Measurements from ENCODE around the gene PRRC2B.

Gene PRRC2B

DNA sequence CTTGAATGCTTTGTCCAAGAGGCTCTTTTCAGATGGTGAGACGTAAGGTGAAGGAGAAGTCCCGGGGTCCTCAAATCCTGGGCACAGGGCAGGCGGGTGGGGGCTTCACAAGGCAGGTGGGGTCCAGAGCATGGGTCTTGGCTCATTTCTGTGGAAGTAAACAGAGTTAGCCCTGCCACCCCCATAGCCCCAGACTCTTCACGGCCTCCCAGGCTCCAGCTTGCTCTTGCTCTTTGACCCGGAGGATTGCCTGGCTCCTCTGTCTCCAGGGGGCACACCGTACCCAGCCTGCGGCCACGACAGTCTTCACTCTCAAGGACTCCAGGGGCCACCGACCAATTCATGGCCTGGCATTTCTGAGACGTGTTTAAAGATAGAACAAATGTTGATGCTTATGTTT, 80.0 kb downstream of the PRRC2B start:
- no peak for DNase-seq

DNA sequence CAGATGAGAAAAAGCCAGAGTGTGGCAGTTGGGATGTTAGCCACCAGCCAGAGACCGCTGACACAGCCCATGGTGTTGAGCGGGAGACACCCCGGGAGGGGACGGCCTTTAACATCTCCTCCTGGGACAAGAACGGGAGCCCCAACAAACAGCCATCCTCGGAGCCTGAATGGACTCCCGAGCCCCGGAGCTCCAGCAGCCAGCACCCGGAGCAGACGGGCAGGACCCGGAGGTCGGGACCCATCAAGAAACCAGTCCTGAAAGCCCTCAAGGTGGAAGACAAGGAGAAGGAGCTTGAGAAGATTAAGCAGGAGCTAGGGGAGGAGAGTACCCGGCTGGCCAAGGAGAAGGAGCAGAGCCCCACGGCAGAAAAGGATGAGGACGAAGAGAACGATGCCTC, 80.8 kb downstream of the PRRC2B start:
- DNase-seq: no peak

DNA sequence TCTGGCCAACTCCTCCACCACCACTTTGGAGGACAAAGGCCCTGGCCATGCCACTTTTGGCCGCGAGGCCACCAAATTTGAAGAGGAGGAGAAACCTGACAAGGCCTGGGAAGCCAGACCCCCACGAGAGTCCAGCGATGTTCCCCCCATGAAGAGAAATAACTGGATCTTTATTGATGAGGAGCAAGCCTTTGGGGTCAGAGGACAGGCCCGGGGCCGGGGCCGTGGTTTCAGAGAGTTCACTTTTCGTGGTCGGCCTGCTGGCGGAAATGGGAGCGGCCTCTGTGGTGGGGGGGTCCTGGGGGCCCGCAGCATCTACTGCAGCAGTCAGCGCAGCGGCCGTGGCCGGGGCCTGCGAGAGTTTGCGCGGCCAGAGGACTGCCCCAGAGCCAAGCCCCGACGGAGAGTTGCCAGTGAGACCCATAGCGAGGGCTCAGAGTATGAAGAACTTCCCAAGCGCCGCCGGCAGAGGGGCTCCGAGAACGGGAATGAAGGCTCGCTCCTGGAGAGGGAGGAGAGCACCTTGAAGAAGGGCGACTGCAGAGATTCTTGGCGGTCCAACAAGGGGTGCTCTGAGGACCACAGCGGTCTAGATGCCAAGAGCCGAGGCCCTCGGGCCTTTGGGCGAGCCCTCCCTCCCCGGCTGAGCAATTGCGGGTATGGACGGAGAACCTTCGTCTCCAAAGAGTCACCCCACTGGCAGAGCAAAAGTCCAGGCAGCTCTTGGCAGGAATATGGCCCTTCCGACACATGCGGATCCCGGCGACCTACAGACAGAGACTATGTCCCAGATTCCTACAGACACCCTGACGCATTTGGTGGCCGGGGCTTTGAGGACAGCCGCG, 81.4 kb downstream of the PRRC2B start:
- no peak for DNase-seq

DNA sequence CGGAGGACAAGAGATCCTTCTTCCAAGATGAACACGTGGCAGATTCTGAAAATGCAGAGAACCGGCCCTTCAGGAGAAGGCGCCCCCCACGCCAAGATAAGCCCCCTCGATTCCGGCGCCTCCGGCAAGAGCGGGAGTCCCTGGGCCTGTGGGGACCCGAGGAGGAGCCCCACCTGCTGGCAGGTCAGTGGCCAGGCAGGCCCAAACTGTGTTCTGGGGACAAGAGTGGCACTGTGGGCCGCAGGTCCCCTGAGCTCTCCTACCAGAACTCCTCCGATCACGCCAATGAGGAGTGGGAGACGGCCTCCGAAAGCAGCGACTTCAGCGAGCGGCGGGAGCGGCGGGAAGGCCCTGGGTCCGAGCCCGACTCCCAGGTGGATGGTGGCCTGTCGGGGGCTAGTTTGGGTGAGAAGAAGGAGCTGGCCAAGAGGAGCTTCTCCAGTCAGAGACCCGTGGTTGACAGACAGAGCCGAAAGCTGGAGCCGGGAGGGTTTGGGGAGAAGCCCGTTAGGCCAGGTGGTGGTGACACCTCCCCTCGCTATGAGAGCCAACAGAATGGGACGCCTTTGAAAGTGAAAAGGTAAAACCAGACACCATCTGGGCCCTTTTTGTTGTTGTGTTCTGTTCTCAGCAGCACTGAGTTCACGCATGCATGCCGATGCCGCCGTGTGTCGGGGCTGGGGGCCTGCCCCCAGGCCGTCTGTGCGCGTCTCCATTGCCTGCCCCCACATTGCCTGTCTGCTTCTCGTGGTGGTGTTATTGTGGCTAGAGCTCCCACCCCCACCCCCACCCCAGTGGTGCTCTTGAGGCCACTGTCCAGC, 82.3 kb downstream of the PRRC2B start:
- DNase-seq: no peak

DNA sequence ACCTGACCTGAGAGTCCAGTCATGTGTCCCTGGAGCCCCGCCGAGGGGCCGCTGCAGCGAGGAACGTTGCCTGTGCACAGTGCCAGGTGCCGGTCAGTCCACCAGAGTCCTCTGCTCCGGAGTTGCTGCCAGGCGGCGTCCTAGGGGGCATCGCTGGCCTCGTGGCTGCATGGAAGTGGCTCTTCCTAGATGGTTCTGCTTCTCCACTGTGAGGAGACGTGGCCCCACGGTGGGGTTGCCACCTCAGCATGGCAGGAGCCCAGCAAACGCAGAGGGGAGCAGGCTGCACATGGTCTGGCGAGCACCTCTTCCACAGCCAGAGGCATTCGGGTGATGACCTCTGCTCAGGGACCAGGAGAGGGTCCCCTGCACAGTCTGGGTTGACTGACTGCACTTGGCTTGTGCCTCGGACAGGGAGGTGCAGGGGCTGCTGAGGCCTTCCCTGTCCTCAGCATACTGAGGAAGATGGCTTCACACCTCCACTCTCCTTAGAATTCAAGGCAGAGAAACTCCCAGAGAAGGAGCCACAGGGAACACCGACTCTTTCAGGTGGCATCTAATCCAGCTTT, 83.0 kb downstream of the PRRC2B start:
- no peak for DNase-seq

DNA sequence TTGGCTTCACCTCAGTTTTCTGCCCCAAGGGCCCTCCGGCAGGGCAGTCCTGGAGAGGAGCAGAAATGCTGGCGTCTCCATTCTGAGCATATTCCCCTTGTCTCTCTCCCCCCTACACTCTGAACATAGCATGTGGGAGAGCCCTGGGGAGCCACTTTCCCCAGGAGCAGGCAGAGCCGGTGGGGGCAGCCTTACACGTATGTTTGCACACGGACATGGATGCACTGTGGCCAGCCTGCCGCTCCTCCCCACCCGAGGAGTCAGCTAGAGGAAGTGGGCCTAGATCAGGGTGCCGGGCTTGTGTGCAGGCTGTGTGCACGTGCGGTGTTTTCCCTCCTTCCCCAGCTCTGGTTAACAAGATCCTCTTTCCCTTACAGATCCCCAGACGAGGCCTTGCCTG, 83.5 kb downstream of the PRRC2B start:
- no peak for DNase-seq

DNA sequence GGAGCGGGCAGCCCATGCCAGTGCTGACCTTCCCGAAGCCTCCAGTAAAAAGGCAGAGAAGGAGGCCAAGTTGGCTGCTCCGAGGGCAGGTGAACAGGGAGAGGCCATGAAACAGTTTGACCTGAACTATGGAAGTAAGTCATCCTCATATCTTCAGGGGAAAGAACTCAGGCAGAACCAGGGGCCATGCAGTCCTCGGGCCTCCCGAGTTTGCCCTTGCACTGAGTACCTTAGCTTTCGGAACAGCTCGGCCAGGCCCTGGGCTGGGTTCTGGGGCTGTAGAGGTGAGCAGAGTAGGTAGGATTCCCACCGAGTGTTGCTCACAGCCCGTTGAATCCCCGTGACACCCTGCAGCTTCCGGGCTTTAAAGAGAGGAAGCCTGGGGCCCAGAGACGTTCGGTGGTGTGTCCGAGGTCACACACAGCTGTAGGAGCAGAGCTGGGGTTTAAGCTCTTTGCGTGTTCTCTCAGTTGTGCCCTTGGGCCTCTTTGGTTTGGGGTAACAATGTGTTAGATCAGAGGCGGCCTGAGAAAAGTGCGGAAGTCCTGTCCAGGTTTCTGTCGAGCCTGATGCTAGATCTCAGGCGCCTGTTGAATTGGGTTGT, 84.0 kb downstream of the PRRC2B start:
- no peak for DNase-seq

DNA sequence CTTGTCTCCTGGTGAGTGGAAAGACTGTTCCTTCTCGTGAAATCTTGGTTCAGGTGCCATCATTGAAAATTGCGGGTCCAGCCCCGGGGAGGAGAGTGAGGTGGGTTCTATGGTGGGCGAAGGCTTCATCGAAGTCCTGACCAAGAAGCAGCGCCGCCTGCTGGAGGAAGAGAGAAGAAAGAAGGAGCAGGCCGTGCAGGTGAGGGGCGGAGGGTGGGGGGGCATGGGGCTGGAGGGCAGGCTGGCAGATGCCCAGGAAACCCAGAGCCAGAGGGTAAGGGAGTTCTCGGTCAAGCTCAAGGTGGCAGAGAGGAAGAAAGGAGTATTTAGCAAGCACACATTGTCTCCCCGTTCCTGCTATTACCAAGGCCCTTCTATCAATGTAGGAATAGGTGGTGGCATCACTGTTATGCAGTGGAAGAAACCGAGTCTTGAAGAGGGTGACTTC, 84.6 kb downstream of the PRRC2B start:
- peak; percentile 25 to 31 for DNase-seq

DNA sequence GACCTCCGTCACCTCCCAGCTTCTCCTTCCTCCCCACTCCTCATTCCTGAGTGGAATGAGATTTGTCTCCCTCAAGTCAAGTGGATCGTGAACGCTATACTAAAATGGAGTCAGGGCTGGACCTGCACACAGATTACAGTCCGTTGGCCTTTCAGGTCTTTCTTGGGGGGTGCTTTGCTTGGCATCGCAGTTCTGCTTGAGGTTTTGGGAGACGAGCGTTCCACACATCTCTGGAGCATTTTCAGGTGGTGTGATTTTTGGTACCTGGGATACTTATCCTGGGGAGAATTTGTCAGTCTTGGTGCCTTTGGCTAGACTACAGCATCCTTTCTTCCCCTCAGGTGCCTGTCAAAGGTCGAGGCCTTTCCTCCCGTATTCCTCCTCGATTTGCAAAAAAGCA, 85.0 kb downstream of the PRRC2B start:
- DNase-seq: no peak

DNA sequence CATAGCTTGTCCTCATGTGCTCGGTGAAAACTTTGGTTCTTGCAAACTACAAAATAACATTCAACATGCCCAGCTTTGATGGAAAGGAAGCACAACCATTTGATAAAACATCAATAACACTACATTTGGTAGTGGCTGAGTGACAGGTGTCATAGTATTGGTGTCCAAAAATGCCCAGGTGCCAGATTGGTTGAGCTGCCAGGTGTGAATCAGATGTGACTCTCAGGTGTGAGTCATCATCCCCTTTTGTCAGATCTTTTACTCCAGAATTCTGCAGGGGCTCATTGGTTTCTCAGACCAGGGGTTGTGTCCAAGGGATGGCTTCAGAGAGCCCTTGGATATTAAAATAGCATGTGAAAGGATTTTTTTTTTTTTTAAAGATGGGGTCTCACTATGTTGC, 86.4 kb downstream of the PRRC2B start:
- no peak for DNase-seq

DNA sequence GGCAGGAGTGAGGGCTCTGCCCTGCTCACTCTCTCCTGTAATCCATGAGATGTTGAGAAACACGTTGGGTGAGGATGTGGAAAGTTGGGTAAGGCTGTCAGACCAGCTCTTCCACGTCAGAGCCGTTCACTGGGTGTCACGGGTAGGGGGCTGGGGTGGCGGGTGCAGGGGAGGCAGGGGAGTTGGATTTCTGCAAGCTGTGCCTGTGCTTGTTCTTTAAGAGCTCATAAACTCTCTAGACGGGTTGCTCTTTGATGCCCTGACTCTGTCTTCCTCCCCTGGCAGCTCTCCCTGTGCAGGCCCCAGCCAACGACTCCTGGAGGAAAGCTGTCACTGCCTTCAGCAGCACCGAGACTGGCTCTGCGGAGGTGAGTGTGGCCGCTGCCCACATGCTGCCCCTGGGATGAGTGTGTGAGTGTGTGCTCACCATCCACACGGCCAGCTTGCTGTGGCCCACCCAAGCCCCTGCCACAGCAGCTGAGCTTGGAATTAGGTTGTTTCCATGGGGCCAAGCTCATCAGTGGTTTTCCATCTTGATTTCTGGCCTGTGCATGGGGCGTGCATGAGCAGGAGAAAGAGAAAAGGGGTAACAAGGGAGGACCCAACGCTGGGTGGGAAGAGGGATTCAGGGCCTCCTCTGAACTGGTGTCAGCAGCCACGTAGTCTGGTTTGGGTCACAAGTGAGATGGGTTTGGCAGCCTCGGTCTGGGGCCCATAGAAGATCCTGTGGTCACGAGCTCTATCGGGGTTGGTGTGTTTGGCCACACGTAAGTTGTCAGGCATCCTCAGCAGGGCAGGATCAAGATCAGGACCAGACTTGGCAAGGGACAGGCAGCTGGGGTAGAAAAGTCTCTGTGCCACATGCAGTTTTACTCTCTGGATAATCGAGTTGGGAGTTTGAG, 87.8 kb downstream of the PRRC2B start:
- DNase-seq: no peak

DNA sequence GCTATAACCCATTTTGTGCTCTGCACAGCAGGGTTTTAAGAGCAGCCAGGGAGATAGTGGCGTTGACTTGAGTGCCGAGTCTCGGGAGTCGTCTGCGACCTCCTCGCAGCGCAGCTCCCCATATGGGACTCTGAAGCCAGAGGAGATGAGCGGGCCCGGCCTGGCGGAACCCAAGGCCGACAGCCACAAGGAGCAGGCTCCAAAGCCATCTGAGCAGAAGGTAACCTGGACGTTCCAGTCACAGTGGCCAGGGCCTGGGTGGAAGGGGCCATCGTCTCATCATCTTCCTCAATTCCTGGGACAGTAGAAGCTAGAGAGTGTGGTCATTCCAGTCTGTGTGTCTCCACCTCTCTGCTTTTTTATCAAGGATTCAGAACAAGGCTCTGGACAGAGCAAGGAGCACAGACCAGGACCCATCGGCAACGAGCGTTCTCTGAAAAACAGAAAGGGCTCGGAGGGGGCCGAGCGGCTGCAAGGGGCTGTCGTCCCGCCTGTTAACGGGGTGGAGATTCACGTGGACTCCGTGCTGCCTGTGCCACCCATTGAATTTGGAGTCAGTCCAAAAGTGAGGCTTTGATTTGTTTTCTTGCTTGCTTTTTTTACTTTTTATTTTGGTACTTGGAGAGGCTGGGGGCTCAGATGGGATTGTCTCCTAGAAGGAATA, 88.6 kb downstream of the PRRC2B start:
- DNase-seq: no peak

DNA sequence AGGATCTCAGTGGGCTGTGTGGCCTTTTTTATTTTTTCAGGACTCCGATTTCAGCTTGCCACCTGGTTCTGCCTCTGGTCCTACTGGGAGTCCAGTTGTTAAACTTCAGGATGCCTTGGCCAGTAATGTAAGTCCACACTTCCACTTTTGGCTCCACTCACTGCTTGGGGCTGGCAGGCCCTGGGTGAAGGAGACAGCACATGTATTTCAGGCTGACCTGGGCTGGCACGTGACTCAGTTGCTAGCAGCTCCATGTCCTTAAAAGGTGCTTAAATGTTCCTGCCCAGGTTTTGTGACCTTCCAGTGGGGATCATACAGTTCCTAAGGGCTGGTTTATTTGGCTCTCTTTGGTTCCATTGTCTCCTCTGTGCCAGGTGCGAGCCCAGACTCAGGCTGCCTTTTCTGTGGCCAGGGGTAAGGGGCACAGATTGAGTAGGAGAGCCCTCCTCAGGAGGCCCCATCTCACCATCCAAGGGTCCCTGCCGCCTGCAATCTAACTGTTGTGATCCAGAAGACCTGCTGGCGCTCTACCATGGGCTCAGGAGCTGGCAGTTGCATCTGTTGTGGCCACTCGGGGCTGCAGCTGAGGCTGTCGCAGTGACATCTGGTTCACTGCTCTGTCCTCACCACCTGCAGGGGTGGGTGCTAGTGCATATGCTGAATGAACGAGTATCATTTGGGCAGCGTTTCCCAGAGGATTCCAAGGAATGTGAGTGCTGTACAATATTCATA, 89.6 kb downstream of the PRRC2B start:
- no peak for DNase-seq

DNA sequence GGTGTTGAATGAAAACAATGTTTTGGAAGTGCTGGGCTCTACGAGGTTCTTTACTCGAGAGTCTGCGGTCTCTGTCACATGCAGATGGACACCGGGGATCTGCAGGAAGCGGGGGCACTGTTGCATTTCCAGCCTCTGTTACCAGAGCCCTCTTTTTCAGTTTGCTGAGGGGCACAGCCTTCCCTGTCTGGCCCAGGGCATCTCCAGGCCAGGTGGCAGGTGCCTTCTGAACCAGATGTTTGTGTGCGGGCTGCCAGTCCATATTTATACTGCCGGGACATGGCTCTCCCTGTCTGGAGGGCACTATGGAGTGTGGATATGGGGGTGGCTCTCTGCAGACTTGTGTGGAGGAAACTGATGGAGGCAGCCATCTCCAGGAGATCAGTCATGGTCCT, 90.2 kb downstream of the PRRC2B start:
- no peak for DNase-seq

DNA sequence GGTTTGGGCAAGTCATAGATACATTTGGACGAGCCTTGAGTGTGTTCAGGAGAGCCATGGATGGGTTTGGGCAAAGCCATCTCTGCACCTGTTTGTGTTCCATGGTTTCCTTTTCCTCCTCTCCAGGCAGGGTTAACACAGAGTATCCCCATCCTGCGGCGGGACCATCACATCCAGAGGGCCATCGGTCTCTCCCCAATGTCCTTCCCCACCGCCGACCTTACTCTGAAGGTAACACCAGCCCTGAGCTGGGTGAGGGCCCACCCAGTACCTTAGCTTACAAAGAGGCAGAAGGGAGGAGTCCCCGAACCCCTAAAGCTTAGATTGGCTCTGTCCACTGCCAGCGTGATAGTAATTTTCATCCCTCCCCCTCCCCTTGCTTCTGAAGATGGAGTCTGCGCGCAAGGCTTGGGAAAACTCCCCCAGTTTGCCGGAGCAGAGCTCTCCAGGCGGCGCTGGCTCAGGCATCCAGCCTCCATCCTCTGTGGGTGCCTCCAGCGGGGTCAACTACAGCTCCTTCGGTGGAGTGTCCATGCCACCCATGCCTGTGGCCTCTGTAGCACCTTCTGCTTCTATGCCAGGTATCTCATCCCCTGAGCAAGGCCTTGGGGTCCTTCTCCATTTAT, 90.8 kb downstream of the PRRC2B start:
- DNase-seq: no peak

DNA sequence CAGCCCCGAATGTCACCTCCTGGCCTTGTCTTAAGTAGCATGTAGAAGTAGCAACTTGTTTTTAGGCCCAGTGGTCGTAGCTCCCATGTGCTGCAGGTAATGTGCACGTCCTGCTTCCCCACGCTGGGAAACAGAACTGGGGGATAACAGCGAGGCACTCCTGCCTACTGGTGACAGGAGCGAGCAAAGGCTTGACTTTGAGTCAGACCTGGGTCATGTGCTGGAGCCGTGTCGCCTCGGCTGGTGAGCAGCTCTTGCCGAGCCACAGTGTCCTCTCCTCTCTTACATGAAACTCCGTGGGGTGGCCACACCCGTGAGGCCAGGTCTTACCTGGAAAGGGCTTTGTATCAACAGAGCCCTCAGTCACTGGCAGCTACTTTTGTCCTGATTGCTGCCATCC, 91.3 kb downstream of the PRRC2B start:
- no peak for DNase-seq

DNA sequence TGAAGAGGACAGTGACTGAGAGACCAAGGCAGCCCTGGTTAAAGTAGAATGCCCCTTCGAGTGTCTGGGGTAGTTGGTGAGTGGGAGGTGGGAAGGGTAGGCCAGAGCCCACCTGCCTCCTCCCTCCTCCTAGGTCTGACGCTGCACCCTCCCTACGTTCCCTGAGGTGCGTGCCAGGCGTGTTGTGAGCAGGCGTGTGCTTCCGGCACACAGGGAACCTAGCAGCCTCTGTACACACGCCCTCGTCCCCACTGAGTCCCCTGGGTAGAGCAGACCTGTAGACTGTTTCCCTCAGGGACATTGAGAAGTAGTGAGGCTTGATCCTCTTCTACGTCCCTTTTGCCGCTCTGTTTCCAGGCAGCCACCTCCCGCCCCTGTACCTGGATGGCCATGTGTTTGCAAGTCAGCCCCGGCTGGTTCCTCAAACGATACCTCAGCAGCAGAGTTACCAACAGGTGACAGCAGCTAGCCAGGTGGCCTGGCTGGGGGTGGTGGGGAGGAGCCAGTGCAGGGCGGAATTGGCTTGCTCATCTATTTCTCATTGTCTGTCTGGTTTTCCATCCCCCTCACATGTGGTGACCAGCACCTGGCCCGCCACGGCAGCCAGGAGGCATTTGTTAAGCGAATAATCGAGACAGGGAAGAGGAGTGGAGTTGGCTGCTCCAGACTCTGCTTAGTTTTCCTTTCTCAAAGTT, 92.0 kb downstream of the PRRC2B start:
- peak; percentile 29 to 69 for DNase-seq

DNA sequence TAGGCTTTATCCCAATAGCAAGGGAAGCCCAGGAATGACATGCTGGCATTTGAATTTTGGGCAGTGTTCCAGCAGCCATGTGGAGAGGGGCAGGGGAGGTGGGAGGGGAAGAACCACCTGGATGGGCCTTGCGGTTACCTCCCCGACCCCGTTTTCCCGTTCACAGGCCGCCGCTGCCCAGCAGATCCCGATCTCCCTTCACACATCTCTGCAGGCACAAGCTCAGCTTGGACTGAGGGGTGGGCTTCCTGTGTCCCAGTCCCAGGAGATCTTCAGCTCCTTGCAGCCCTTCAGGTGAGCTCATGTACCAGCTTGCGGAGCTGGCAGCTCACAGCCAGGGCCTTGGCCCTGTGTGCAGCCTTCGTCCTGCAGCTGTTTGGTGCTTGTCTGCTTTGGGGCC, 93.1 kb downstream of the PRRC2B start:
- no peak for DNase-seq

DNA sequence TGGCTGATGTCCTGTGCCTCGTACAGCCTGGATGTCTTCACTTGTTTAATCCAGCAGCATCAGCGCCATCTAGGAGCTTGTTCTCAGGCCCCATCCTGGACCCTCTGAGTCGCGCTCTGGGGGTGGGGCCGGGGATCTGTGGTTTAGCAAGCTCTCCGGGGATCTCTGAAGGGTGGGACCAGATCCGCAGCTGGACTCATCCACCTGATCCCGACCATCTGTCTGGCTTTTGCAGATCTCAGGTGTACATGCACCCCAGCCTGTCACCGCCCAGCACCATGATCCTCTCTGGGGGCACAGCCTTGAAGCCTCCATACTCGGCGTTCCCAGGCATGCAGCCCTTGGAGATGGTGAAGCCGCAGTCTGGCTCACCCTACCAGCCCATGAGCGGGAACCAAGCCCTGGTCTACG, 93.7 kb downstream of the PRRC2B start:
- DNase-seq: no peak

DNA sequence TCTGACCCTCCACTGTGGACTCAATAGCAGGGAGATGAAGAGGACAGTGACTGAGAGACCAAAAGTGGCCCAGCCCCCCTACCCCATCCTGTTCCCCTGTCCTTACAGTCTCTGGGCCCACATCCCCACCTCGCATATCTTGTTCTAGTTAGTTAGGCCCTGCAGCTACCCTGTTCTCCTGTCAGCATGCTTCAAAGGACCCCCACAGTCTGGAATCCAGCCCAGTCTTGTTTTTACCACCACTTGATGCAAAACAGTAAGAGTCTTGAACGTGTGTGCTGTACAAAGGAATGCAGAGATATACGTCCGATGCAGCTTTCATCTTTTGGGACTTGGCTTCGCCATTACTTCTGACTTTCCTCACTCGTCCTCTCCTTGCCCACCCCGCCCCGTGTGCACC, 96.6 kb downstream of the PRRC2B start:
- no peak for DNase-seq
